Measurements from ENCODE around the gene EPB41L2.

EPB41L2 gene

DNA sequence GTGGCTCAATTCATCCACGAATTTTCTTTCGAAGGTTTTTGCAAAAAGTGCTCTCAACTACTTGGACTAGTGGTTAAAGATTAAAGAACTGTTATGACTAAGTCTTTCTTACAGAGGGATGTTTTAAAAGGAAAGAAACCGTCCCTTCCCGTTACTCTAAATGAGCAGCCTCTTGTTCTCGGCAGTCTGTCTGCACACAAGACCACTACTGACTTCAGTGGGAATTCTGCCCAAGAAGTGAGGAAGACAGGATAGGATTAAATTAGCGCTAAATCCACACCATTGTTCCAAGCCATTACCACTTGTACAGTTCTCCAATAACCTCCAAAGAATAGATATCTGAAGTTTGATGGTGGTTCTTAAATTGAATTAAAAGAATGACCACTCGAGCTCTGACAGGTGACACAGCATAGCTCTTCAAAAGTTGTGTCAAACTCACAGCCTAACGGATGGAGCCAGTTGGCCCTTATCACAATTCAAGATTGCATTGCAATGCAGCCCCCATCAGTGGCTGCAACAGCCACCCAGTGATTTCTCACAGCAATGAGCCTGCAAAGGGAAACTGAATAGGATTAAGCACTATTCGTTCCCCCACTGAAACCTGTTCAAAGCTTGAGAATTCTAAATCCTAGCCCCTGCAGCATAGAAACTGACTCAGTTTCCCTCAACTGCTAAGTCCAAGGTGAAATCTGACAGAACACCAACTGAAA is 1.8 kb downstream of the EPB41L2 start:
- Histone ChIP-seq H3K9me3 (ENCODE audit: control insufficient read depth, insufficient read depth, low read length) (no peaks in the 10 kb centered on the region), H3K4me1 (ENCODE audit: control insufficient read depth, insufficient read depth, low read length) (peaks cover 16% of the 10 kb centered on the region), H3K9ac (ENCODE audit: low read depth, low read length) (no peak overlapping the region), H3K4me3 (ENCODE audit: low read depth, low read length) (peak overlapping the region; percentile 89), H3K27me3 (ENCODE audit: control insufficient read depth, insufficient read depth, low read length) (peaks cover 36% of the 10 kb centered on the region), H3K36me3 (ENCODE audit: control insufficient read depth, insufficient read depth, low read length) (no peaks in the 10 kb centered on the region)

DNA sequence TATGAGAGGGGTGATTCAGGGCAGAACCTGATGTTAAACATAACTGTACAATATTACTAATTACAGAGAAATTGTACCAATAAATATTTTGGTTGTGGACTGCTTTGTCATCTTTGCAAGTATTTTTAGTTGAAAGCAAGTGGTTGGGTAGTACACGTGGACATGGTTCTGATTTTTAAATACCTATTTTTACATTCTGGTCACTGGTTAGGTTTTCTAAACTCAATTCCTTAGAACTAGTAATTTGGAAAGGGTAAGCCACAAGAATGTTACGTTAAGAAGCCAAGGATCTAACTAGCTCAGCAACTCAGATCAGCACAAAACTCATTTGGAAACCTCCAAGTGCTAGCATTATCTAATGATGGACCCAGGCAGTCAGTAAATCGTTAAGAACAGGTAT is 2.7 kb downstream of the EPB41L2 start:
- H3K9ac ChIP-seq (ENCODE audit: low read depth, low read length), result no peak overlapping the region
- H3K4me1 ChIP-seq (ENCODE audit: control insufficient read depth, insufficient read depth, low read length), result peaks cover 16% of the 10 kb centered on the region
- H3K9me3 ChIP-seq (ENCODE audit: control insufficient read depth, insufficient read depth, low read length), result no peaks in the 10 kb centered on the region
- H3K4me3 ChIP-seq (ENCODE audit: low read depth, low read length), result no peak overlapping the region
- H3K36me3 ChIP-seq (ENCODE audit: control insufficient read depth, insufficient read depth, low read length), result no peaks in the 10 kb centered on the region
- peaks cover 28% of the 10 kb centered on the region for H3K27me3 ChIP-seq (ENCODE audit: control insufficient read depth, insufficient read depth, low read length)

DNA sequence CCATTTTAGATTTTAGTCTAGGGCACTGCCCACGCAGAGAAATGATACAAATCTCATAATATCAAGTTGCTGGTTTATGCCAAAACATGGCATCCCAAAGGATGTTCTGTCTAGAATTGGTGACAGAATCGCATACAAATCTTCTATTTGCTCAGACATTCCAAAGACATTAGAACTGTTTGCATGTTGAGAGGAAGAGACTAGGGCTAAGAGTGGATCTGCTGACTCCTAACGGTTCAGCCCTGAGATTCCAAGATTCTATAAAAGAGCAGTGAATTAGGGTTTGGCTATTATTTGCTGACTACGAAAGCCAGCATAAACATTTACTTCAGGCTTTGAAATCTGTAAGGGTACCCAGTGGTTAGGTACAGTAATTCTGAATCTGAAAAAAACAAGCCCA is 3.6 kb downstream of the EPB41L2 start:
- Histone ChIP-seq H3K27me3 (ENCODE audit: control insufficient read depth, insufficient read depth, low read length) (peaks cover 21% of the 10 kb centered on the region), H3K36me3 (ENCODE audit: control insufficient read depth, insufficient read depth, low read length) (no peaks in the 10 kb centered on the region), H3K4me1 (ENCODE audit: control insufficient read depth, insufficient read depth, low read length) (peaks cover 16% of the 10 kb centered on the region), H3K9ac (ENCODE audit: low read depth, low read length) (no peak overlapping the region), H3K9me3 (ENCODE audit: control insufficient read depth, insufficient read depth, low read length) (peaks cover 3% of the 10 kb centered on the region), H3K4me3 (ENCODE audit: low read depth, low read length) (no peak overlapping the region)

DNA sequence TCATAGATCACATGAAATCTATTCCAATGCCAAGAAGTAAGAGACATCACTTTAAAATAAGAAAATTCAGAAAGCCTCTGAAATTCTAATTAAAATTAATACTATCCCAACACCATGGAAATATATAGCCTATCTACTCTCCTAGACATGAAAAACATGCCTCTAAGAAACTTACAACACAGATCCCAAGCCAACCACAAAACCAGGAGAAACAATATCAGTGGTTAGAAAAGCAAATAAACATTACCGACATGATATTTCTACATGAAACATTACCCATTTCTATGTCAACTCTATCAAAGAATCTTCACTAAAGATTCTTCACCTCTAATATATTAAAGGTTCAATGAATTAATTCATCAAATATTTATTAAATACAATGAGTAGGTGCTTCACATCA is 4.8 kb downstream of the EPB41L2 start:
- peaks cover 6% of the 10 kb centered on the region for H3K9me3 ChIP-seq (ENCODE audit: control insufficient read depth, insufficient read depth, low read length)
- H3K4me1 ChIP-seq (ENCODE audit: control insufficient read depth, insufficient read depth, low read length), result peaks cover 16% of the 10 kb centered on the region
- no peak overlapping the region for H3K9ac ChIP-seq (ENCODE audit: low read depth, low read length)
- H3K27me3 ChIP-seq (ENCODE audit: control insufficient read depth, insufficient read depth, low read length), result peaks cover 12% of the 10 kb centered on the region
- H3K36me3 ChIP-seq (ENCODE audit: control insufficient read depth, insufficient read depth, low read length), result no peaks in the 10 kb centered on the region
- no peak overlapping the region for H3K4me3 ChIP-seq (ENCODE audit: low read depth, low read length)

DNA sequence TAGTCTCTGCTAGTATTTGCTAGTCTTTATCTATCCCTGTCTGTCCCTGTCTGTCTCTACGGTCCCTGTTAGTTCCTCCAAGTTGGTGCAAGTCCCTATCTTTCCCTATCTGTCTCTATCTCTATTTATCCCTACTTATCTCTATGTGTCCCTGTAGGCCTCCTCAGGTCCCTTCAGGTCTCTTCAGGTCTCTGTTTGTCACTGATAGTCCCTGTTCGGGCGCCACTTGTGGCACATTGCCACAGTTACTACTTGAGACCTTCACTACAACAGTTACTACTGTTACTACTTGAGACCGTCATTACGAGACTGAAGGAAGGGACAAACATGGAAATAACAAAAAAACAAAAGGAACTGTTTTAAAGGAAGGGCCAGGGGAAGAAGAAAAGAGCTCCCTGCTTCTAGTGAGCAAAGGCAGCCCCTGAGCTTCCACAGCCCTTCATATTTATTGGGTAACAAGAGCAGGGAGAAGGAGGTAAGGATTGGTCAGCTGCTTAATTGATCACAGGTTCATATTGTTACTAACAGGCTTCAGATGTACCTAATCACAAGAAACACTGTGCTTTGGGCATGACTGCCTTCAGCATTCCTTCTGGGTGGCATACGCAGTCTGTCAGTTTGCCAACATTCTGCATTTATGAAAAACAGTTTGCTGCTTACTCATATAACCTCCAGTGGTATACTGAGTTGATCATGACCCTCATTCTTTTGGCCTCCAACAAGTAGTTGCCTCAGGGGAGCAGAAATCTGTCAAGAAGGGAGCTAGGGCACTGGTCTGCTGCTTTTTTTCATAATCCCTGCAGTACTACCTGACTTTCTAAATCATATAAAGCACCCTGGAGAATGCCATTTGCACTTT is 8.4 kb downstream of the EPB41L2 start:
- Histone ChIP-seq H3K9ac (ENCODE audit: low read depth, low read length) (no peak overlapping the region), H3K36me3 (ENCODE audit: control insufficient read depth, insufficient read depth, low read length) (no peaks in the 10 kb centered on the region), H3K4me3 (ENCODE audit: low read depth, low read length) (no peak overlapping the region), H3K9me3 (ENCODE audit: control insufficient read depth, insufficient read depth, low read length) (peaks cover 6% of the 10 kb centered on the region), H3K27me3 (ENCODE audit: control insufficient read depth, insufficient read depth, low read length) (no peaks in the 10 kb centered on the region), H3K4me1 (ENCODE audit: control insufficient read depth, insufficient read depth, low read length) (peaks cover 4% of the 10 kb centered on the region)

DNA sequence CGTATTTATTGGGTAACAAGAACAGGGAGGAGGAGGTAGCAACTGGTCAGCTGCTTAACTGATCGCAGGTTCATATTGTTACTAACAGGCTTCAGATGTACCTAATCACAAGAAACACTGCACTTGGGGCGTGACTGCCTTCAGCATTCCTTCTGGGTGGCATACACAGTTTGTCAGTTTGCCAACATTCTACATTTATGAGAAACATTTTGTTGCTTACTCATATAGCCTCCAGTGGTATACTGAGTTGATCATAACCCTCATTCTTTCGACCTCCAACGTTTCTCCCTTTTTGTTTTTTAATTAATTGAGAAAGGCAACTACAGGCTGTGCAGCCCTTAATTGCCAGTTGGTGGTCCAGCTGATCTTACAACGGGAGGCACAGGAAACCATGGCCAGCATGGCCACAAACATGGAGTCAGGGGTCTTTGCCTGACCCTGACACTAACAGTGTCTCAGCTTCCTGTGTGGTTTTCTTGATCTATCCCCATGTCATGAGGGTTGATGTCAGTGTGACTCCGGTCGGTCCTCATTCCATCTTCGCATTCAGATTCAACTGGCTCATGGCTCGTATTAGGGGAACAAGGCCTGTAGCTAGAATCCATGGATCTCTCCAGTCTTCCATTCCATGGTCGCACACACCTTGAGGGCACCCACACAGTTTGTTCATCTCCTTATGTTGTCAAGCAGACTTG is 9.4 kb downstream of the EPB41L2 start:
- Histone ChIP-seq H3K4me1 (ENCODE audit: control insufficient read depth, insufficient read depth, low read length) (no peaks in the 10 kb centered on the region), H3K36me3 (ENCODE audit: control insufficient read depth, insufficient read depth, low read length) (no peaks in the 10 kb centered on the region), H3K9ac (ENCODE audit: low read depth, low read length) (no peak overlapping the region), H3K27me3 (ENCODE audit: control insufficient read depth, insufficient read depth, low read length) (no peaks in the 10 kb centered on the region), H3K9me3 (ENCODE audit: control insufficient read depth, insufficient read depth, low read length) (peaks cover 6% of the 10 kb centered on the region), H3K4me3 (ENCODE audit: low read depth, low read length) (no peak overlapping the region)

DNA sequence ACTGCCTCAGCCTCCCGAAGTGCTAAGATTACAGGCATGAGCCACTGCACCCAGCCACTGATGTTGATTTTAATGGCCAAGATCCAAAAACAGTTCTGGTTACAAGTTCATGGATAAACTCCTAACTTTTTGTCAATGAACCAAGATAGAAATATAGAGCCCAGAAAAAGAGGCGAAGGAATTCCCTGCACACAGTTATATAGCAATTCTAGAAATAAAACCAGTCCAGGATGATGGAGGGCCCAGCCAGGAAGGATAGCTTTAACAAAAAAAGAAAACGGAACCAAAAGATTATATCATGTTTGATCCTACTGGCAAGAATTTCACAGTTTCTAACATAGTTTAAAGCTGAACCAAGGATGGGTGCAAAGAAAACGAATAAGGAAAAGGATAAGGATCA is 10.9 kb downstream of the EPB41L2 start:
- H3K36me3 ChIP-seq (ENCODE audit: control insufficient read depth, insufficient read depth, low read length), result no peaks in the 10 kb centered on the region

DNA sequence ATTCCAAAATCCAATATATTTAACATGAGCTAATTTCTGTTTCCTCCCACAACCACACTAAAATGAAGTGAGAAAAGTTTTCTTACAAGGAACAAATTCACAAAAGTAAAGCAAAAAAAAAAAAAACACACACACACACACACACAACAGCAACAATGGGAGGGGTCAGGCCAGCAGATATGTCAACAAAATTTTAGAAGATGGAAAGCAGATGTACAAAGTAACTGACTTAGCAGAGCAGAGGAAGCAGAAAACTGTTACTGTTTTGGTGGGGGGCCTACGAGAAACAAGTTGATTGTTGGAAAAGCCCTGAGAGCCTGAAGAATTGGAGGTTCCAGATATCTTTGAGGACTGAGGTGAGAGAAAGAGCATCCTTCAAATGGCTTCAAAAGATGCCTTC is 11.7 kb downstream of the EPB41L2 start:
- Histone ChIP-seq H3K27me3 (ENCODE audit: control insufficient read depth, insufficient read depth, low read length) (no peaks in the 10 kb centered on the region), H3K4me1 (ENCODE audit: control insufficient read depth, insufficient read depth, low read length) (no peaks in the 10 kb centered on the region), H3K9me3 (ENCODE audit: control insufficient read depth, insufficient read depth, low read length) (peaks cover 6% of the 10 kb centered on the region), H3K9ac (ENCODE audit: low read depth, low read length) (no peak overlapping the region), H3K36me3 (ENCODE audit: control insufficient read depth, insufficient read depth, low read length) (no peaks in the 10 kb centered on the region), H3K4me3 (ENCODE audit: low read depth, low read length) (no peak overlapping the region)

More for the DNA sequence above, 10.9 kb downstream of the EPB41L2 start:
- Histone ChIP-seq H3K9ac (ENCODE audit: low read depth, low read length) (no peak overlapping the region), H3K4me3 (ENCODE audit: low read depth, low read length) (no peak overlapping the region), H3K4me1 (ENCODE audit: control insufficient read depth, insufficient read depth, low read length) (no peaks in the 10 kb centered on the region), H3K9me3 (ENCODE audit: control insufficient read depth, insufficient read depth, low read length) (peaks cover 6% of the 10 kb centered on the region), H3K27me3 (ENCODE audit: control insufficient read depth, insufficient read depth, low read length) (no peaks in the 10 kb centered on the region)

DNA sequence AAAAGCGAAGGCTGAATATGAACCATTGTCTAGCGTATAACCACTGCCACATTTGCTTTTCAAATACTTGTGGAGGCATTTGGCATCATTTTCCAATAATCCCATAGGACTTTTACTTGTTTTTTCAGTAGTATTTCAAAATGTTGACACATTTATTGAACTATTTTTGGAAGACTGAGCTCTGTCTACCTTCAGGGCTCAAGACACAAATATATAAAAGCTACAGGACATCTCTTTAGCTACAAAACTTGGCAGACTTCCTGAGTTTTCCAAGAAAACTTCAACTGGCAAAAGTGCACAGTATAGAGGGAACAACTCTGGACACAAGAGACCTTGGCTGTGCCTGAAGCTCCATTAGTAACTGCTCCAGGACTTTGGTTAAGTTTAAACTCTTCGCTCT is 13.4 kb downstream of the EPB41L2 start:
- no peaks in the 10 kb centered on the region for H3K27me3 ChIP-seq (ENCODE audit: control insufficient read depth, insufficient read depth, low read length)
- peaks cover 3% of the 10 kb centered on the region for H3K9me3 ChIP-seq (ENCODE audit: control insufficient read depth, insufficient read depth, low read length)
- no peaks in the 10 kb centered on the region for H3K4me1 ChIP-seq (ENCODE audit: control insufficient read depth, insufficient read depth, low read length)
- H3K9ac ChIP-seq (ENCODE audit: low read depth, low read length), result no peak overlapping the region
- H3K36me3 ChIP-seq (ENCODE audit: control insufficient read depth, insufficient read depth, low read length), result no peaks in the 10 kb centered on the region
- no peak overlapping the region for H3K4me3 ChIP-seq (ENCODE audit: low read depth, low read length)

DNA sequence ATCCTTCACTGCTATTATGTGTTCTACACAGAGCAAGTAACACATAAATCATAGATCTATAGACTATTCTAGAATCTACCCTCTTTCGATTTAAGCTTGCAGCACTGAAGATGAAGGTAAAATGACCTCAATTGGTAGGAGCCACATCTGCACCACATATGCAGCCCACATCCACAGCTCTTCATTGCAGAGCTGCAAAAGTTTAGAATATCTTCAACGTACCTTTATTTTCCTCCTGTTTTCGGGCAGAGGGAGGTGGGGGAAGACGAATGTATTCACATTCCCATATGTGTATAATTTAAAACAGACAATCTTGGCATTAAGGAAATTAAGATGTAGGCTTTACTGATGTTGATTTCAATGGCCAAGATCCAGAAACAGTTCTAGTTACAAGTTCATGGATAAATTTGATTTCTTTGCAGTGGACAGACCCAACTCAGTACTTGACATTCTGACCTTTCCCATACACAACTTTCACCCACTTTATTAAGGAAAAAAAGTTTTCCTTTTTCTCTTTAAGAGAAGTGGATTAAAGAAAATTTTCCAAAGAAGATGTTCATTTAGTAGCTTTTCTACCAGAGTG is 14.0 kb downstream of the EPB41L2 start:
- Histone ChIP-seq H3K4me1 (ENCODE audit: control insufficient read depth, insufficient read depth, low read length) (no peaks in the 10 kb centered on the region), H3K4me3 (ENCODE audit: low read depth, low read length) (no peak overlapping the region), H3K27me3 (ENCODE audit: control insufficient read depth, insufficient read depth, low read length) (no peaks in the 10 kb centered on the region), H3K9ac (ENCODE audit: low read depth, low read length) (no peak overlapping the region), H3K9me3 (ENCODE audit: control insufficient read depth, insufficient read depth, low read length) (peaks cover 3% of the 10 kb centered on the region), H3K36me3 (ENCODE audit: control insufficient read depth, insufficient read depth, low read length) (no peaks in the 10 kb centered on the region)

DNA sequence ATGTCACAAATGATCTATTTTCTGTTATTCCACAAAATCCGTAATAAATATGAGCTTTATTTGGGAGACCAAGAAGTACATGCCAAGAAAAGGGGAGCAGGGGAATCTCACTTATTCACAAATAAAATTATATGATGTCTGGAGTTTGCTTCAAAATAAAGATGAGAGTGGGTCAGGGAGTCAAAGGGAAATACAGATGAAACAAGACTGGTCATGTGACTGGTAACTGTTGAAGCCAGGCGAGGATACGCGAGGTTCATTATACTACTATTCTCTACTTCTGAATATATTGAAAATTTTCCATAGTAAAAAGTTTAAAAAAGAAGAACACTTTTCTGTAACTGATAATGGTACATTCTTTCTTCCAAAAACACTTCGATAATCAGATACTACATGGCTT is 14.6 kb downstream of the EPB41L2 start:
- Histone ChIP-seq H3K4me3 (ENCODE audit: low read depth, low read length) (no peak overlapping the region), H3K27me3 (ENCODE audit: control insufficient read depth, insufficient read depth, low read length) (no peaks in the 10 kb centered on the region), H3K9ac (ENCODE audit: low read depth, low read length) (no peak overlapping the region), H3K36me3 (ENCODE audit: control insufficient read depth, insufficient read depth, low read length) (no peaks in the 10 kb centered on the region), H3K9me3 (ENCODE audit: control insufficient read depth, insufficient read depth, low read length) (no peaks in the 10 kb centered on the region), H3K4me1 (ENCODE audit: control insufficient read depth, insufficient read depth, low read length) (no peaks in the 10 kb centered on the region)
